GM23338 (cell line): ENCODE data around the gene XPC. TPM values are rescaled to one million over a fixed set of nuclear protein-coding genes. Genes with fewer than 3 reads are reported as not detected.

Experiments used
- ATAC-seq: fragments of 200-7000 bp; cut with Tn5 transposase; 3 replicates; pipeline ENCODE4 v1.9.1; 2020
- DNase-seq: peaks from one replicate; pipeline ENCODE4 v3.0.0-alpha.2; 2015; ENCODE audit warnings: low spot score
- H2AFZ ChIP-seq: fragments of 200-600 bp; sonication (generic); 2 replicates; pipeline ENCODE4 v1.8.0; 2016; ENCODE audit warnings: antibody characterized with exemption, mild to moderate bottlenecking, moderate library complexity
- H3F3A ChIP-seq: fragments of 200-600 bp; sonication (generic); replicated peaks from 2 replicates; pipeline ENCODE4 v1.8.0; 2017; ENCODE audit warnings: antibody characterized with exemption, mixed run types, low read depth
- H3K27ac ChIP-seq: fragments of 200-600 bp; sonication (generic); 2 replicates; pipeline ENCODE4 v1.6.1; 2016; ENCODE audit warnings: low read depth
- H3K27me3 ChIP-seq: fragments of 200-600 bp; sonication (generic); 2 replicates; pipeline ENCODE4 v1.8.0; 2016; ENCODE audit warnings: mild to moderate bottlenecking, mixed run types, moderate library complexity; ENCODE audit not compliant: insufficient read depth
- H3K36me3 ChIP-seq: fragments of 200-600 bp; sonication (generic); 2 replicates; pipeline ENCODE4 v1.8.0; 2016; ENCODE audit warnings: mild to moderate bottlenecking; ENCODE audit not compliant: insufficient read depth
- H3K4me1 ChIP-seq: fragments of 200-600 bp; sonication (generic); 2 replicates; pipeline ENCODE4 v1.8.0; 2016; ENCODE audit warnings: mild to moderate bottlenecking, moderate library complexity; ENCODE audit not compliant: insufficient read depth
- H3K4me2 ChIP-seq: fragments of 200-600 bp; sonication (generic); 2 replicates; pipeline ENCODE4 v1.7.1; 2017; ENCODE audit warnings: mixed run types
- H3K4me3 ChIP-seq: fragments of 200-600 bp; sonication (generic); 2 replicates; pipeline ENCODE4 v1.6.1; 2016; ENCODE audit warnings: mixed run types
- H3K79me2 ChIP-seq: fragments of 200-600 bp; sonication (generic); replicated peaks from 2 replicates; pipeline ENCODE4 v1.8.0; 2017; ENCODE audit warnings: mild to moderate bottlenecking; ENCODE audit not compliant: insufficient read depth
- H3K9me2 ChIP-seq: fragments of 200-600 bp; sonication (generic); 2 replicates; pipeline ENCODE4 v1.8.0; 2017; ENCODE audit not compliant: insufficient read depth
- H4K20me1 ChIP-seq: fragments of 200-600 bp; sonication (generic); replicated peaks from 2 replicates; pipeline ENCODE4 v1.8.0; 2017; ENCODE audit warnings: mild to moderate bottlenecking; ENCODE audit not compliant: insufficient read depth
- H3K27ac Mint-ChIP-seq: 2 replicates; pipeline ENCODE4 v1.8.0; 2020; ENCODE audit warnings: inconsistent platforms, mild to moderate bottlenecking, moderate library complexity, mixed read lengths
- H3K27me3 Mint-ChIP-seq: 3 replicates; pipeline ENCODE4 v1.8.0; 2022; ENCODE audit warnings: low read depth, mild to moderate bottlenecking, moderate library complexity, mixed read lengths, inconsistent platforms; ENCODE audit not compliant: insufficient read depth, poor library complexity
- H3K36me3 Mint-ChIP-seq: 3 replicates; pipeline ENCODE4 v1.8.0; 2021; ENCODE audit warnings: low read depth, mild to moderate bottlenecking, inconsistent platforms, moderate library complexity, mixed read lengths
- H3K4me1 Mint-ChIP-seq: 3 replicates; pipeline ENCODE4 v1.8.0; 2020; ENCODE audit warnings: mild to moderate bottlenecking, inconsistent platforms, mixed read lengths
- H3K4me3 Mint-ChIP-seq: 3 replicates; pipeline ENCODE4 v1.8.0; 2021; ENCODE audit warnings: moderate library complexity, mild to moderate bottlenecking, inconsistent platforms, mixed read lengths
- H3K9me3 Mint-ChIP-seq: 3 replicates; pipeline ENCODE4 v1.8.0; 2020; ENCODE audit warnings: moderate library complexity, mild to moderate bottlenecking, inconsistent platforms, mixed read lengths
- CREB1 ChIP-seq: fragments of 250-450 bp; sonication (Bioruptor Pico); IDR thresholded peaks from 2 replicates; pipeline ENCODE4 v1.5.0; 2020; ENCODE audit warnings: low read depth, mild to moderate bottlenecking, moderate library complexity
- ETS1 ChIP-seq: IDR thresholded peaks from 2 replicates; pipeline ENCODE4 v1.6.1; 2016; ENCODE audit warnings: antibody characterized with exemption
- EZH2 ChIP-seq: fragments of 200-600 bp; sonication (generic); IDR thresholded peaks from one replicate; pipeline ENCODE4 v1.8.0; 2017; ENCODE audit warnings: antibody characterized with exemption, mild to moderate bottlenecking, low read depth; ENCODE audit not compliant: unreplicated experiment
- EZH2phosphoT487 ChIP-seq: fragments of 200-600 bp; sonication (generic); IDR thresholded peaks from one replicate; pipeline ENCODE4 v1.8.1; 2018; ENCODE audit warnings: antibody characterized with exemption; ENCODE audit not compliant: unreplicated experiment
- JUNB ChIP-seq: IDR thresholded peaks from one replicate; pipeline ENCODE4 v1.6.1; 2016; ENCODE audit warnings: antibody characterized with exemption; ENCODE audit not compliant: unreplicated experiment
- NANOG ChIP-seq: IDR thresholded peaks from 2 replicates; pipeline ENCODE4 v1.6.1; 2016; ENCODE audit warnings: antibody characterized with exemption, borderline replicate concordance
- POLR2AphosphoS5 ChIP-seq: IDR thresholded peaks from 2 replicates; pipeline ENCODE4 v1.6.1; 2016; ENCODE audit warnings: antibody characterized with exemption, low read depth
- STAT1 ChIP-seq: IDR thresholded peaks from one replicate; pipeline ENCODE4 v1.6.1; 2016; ENCODE audit warnings: antibody characterized with exemption; ENCODE audit not compliant: unreplicated experiment
- ZNF114 ChIP-seq: fragments of 250-450 bp; sonication (Bioruptor Pico); IDR thresholded peaks from 2 replicates; pipeline ENCODE4 v1.5.0; 2020; ENCODE audit warnings: mild to moderate bottlenecking, moderate library complexity
- ZNF462 ChIP-seq: fragments of 250-450 bp; sonication (Bioruptor Pico); IDR thresholded peaks from 2 replicates; pipeline ENCODE4 v1.5.0; 2020; ENCODE audit warnings: mild to moderate bottlenecking, moderate library complexity
- polyA plus RNA-seq: library from polyadenylated mRNA; unstranded; fragments of >200 nt; fragmentation: Nextera tagmentation; extraction: Ambion mirVana; gene quantifications from 2 replicates; pipeline ENCODE4 v1.2.1, GENCODE V29; 2016
- total RNA-seq: library from RNA; depleted of rRNA; stranded (reverse); fragments of >200 nt; shearing (Covaris generic); gene quantifications from 2 replicates; pipeline ENCODE4 v1.2.3, GENCODE V29; 2014

The XPC gene
- total and polyA plus RNA-seq, 2 experiments from 2014 or later = 34.9 to 41.5 TPM

GRCh38 chr3:14208977-14209394 lies 30.6 kb upstream of the XPC start (continued):
- no peak for TF ChIP-seq ZNF462
- no peak for TF ChIP-seq POLR2AphosphoS5
- TF ChIP-seq EZH2 = no peak
- TF ChIP-seq NANOG = no peak
- no peak for TF ChIP-seq CREB1 (CRISPR knock-in tag)
- no peak for TF ChIP-seq EZH2phosphoT487

GRCh38 chr3:14208168-14208567 lies 29.8 kb upstream of the XPC start:
- Histone ChIP-seq H4K20me1 (no peaks in the 10 kb centered on the region), H3K79me2 (no peaks in the 10 kb centered on the region), H2AFZ (no peak overlapping the region), H3K9me2 (no peaks in the 10 kb centered on the region), H3K4me3 (no peak overlapping the region), H3K27ac (no peak overlapping the region), H3F3A (no peaks in the 10 kb centered on the region), H3K4me1 (no peaks in the 10 kb centered on the region; the same call in 1 of the 2 replicates), H3K27me3 (no peaks in the 10 kb centered on the region), H3K4me2 (no peak overlapping the region), H3K36me3 (no peaks in the 10 kb centered on the region)
- H3K36me3 Mint-ChIP-seq = no peaks in the 10 kb centered on the region
- peaks cover 5% of the 10 kb centered on the region; the same call in 1 of the 3 replicates for H3K4me1 Mint-ChIP-seq
- H3K4me3 Mint-ChIP-seq = no peak overlapping the region
- no peaks in the 10 kb centered on the region for H3K27me3 Mint-ChIP-seq
- ATAC-seq (no peak), DNase-seq (no peak)
- H3K9me3 Mint-ChIP-seq = no peaks in the 10 kb centered on the region
- no peak overlapping the region for H3K27ac Mint-ChIP-seq
- no peak for TF ChIP-seq STAT1
- no peak for TF ChIP-seq JUNB
- TF ChIP-seq ETS1 = no peak
- no peak for TF ChIP-seq POLR2AphosphoS5
- TF ChIP-seq NANOG = no peak
- no peak for TF ChIP-seq EZH2phosphoT487
- TF ChIP-seq ZNF114 (CRISPR knock-in tag) = no peak
- TF ChIP-seq CREB1 (CRISPR knock-in tag) = no peak
